ENCODE measurements around the gene PPP1R1A. TPM values are rescaled to one million over a fixed set of nuclear protein-coding genes. Genes with fewer than 3 reads are reported as not detected.
A peak's percentile ranks its signal among the peaks of the same experiment; 100 is the strongest.

PPP1R1A gene
- total RNA-seq, 3 donors from 2014 or later, result 0.52 to 30.0 (median 0.75) TPM

DNA sequence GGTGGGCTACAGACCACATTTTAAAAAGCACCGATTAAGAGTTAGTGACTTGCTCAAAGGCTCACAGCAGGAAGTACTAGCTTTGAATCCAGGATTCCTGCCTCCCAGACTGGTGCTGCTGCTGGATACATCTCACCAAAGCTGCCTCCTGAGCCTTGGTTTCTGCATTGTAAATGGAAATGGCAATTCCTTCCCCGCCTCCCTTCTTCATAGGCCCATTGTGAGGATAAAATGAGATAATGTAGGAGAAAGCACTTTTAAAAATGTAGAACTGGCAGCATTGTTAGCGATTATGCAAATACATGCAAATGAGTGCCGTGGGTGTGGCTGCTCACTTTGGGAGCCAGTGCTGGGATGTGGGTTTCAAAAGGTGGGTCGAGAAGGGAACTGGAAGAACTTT, 23.7 kb downstream of the PPP1R1A start:
- H3K4me3 ChIP-seq, result no peak overlapping the region
- intact Hi-C loops (cut with DNase I, micrococcal nuclease), result no loop called here
- peaks cover 3% of the 10 kb centered on the region for H3K4me1 ChIP-seq (ENCODE audit: low read depth)
- ATAC-seq (no peak), DNase-seq (no peak)
- TF ChIP-seq, protein P1, sequence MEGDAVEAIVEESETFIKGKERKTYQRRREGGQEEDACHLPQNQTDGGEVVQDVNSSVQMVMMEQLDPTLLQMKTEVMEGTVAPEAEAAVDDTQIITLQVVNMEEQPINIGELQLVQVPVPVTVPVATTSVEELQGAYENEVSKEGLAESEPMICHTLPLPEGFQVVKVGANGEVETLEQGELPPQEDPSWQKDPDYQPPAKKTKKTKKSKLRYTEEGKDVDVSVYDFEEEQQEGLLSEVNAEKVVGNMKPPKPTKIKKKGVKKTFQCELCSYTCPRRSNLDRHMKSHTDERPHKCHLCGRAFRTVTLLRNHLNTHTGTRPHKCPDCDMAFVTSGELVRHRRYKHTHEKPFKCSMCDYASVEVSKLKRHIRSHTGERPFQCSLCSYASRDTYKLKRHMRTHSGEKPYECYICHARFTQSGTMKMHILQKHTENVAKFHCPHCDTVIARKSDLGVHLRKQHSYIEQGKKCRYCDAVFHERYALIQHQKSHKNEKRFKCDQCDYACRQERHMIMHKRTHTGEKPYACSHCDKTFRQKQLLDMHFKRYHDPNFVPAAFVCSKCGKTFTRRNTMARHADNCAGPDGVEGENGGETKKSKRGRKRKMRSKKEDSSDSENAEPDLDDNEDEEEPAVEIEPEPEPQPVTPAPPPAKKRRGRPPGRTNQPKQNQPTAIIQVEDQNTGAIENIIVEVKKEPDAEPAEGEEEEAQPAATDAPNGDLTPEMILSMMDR (IDR thresholded peaks at IDR 0.05), result no peak
- H3K36me3 ChIP-seq (ENCODE audit: low read depth), result no peaks in the 10 kb centered on the region
- no peaks in the 10 kb centered on the region for H3K9me3 ChIP-seq

DNA sequence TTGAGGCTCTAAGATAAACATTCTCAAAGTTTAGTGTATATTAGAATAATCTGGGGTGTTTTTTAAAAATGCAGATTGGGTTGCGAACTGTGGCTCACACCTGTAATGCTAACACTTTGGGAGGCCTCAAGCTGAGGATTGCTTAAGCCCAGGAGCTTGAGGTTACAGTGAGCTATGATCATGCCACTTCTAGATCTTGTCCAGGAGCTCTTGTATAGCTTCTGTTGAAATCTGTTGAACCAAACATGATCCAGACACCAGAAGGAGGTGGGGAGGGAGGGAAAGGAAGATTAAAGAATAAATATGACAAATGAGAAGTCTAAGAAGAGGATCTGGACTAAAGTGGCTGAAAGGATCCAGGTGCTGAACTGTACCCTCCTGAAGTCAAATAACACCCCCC, 24.7 kb downstream of the PPP1R1A start:
- H3K4me3 ChIP-seq, result no peak overlapping the region
- ATAC-seq (no peak), DNase-seq (no peak)
- no peaks in the 10 kb centered on the region for H3K9me3 ChIP-seq
- TF ChIP-seq, protein P1 (IDR thresholded peaks at IDR 0.05), result no peak
- H3K4me1 ChIP-seq (ENCODE audit: low read depth), result peaks cover 3% of the 10 kb centered on the region
- intact Hi-C loops (cut with DNase I, micrococcal nuclease), result no loop called here
- no peaks in the 10 kb centered on the region for H3K36me3 ChIP-seq (ENCODE audit: low read depth)

DNA sequence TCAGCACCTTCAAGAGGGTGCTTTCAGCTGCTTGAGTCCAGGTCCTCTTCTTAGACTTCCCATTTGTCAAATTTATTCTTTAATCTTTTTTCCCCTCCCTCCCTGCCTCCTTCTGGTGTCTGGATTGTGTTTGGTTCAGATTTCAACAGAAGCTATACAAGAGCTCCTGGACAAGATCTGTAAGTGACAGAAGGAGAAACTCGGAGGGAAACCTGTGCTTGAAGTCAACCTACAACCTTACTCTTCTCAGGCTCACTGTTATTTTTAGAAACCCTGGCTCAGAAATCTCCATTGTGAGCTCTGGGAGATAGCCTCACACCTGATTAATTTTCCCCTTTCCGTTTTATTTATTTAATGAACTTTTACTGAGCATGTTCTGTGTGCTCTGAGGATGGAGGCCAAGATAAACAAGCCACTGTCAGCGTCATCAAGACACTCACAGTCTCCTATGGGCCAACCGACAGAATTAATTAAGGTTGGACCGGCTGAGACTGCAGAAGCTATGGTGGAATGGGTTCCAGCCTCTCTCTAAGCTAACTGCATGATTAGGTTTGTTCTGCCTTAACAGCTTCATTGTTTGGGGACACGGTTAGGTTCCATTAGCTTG, 25.6 kb downstream of the PPP1R1A start:
- Histone ChIP-seq H3K4me3 (no peak overlapping the region), H3K9me3 (no peaks in the 10 kb centered on the region), H3K36me3 (ENCODE audit: low read depth) (no peaks in the 10 kb centered on the region), H3K4me1 (ENCODE audit: low read depth) (peaks cover 3% of the 10 kb centered on the region)
- intact Hi-C loops (cut with DNase I, micrococcal nuclease), result no loop called here
- DNase-seq (no peak), ATAC-seq (no peak)
- TF ChIP-seq, protein P1 (IDR thresholded peaks at IDR 0.05), result no peak

DNA sequence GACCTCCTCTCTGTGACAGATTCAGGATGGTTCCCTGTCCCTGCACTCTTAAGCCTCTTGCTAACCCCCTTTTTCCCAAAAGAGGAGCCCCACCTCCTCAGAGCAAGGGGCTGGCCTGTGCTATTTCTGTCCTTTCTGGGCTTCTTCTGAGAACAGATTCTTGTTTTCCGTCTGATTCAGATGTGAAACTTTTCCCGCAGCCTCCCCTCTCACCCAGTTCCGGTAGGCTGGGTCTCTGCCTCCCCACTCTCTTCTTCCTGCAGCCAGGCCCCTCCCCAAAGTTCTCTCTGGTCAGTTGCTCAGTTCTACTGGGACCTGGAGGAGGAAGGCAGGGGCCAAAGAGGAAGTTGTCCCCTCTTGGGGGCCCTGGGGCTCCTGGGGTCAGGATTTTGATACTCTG, 27.3 kb downstream of the PPP1R1A start:
- Histone ChIP-seq H3K4me1 (ENCODE audit: low read depth) (peaks cover 3% of the 10 kb centered on the region), H3K9me3 (no peaks in the 10 kb centered on the region), H3K36me3 (ENCODE audit: low read depth) (no peaks in the 10 kb centered on the region), H3K4me3 (no peak overlapping the region)
- ATAC-seq (peak; percentile 20), DNase-seq (peak in 1 of 3 donors; percentile 23)
- intact Hi-C loops (cut with DNase I, micrococcal nuclease), result no loop called here
- TF ChIP-seq, protein P1 (IDR thresholded peaks at IDR 0.05), result no peak

DNA sequence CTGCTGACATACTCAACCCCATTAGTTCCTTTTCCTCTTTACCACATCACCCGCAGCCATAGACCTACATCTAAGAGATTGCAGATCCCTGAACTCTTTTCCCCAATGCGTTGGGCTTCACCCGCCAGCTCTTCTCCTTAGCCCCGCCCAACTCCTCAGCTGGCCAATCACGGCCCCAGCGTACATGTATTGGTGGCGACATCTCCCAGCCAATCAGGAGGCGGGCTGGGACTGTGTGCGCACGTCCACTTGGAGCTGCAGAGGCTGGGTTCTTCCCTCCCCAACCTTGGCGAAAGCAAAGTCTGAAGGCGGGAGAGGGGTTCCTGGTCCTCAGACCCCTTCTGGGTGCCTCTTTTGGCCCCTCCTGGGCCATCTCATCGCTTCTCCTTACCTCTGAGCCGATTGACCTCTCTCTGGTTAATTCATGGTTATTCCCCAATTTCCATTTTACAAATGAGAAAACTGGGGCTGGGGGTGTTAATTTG, 28.0 kb downstream of the PPP1R1A start:
- Histone ChIP-seq H3K4me3 (no peak overlapping the region), H3K9me3 (no peaks in the 10 kb centered on the region), H3K36me3 (ENCODE audit: low read depth) (no peaks in the 10 kb centered on the region), H3K4me1 (ENCODE audit: low read depth) (peaks cover 3% of the 10 kb centered on the region)
- DNase-seq, result peak; percentile 88 to 94 (median 93)
- TF ChIP-seq, protein P1 (IDR thresholded peaks at IDR 0.05), result no peak
- intact Hi-C loops (cut with DNase I, micrococcal nuclease), result no loop called here
- ATAC-seq, result peak; percentile 98

Data from mucosa of descending colon (tissue), 3 donors.